ENCODE measurements around the gene ZBTB47.

Gene ZBTB47

GRCh38 chr3:42647821-42648459 lies 5.6 kb upstream of the ZBTB47 start:
- H3K4me1 ChIP-seq = peaks cover 0 to 52% (median 35%) of the 10 kb centered on the region in 4 donors
- peaks cover 45 to 51% (median 48%) of the 10 kb centered on the region in 3 donors for H3K36me3 ChIP-seq
- no peaks in the 10 kb centered on the region for H3K27me3 ChIP-seq
- intact Hi-C loops (cut with DNase I; ENCODE audit: low total_unique reads) = no loop called here
- TF ChIP-seq CTCF (IDR thresholded peaks at IDR 0.05) = no peak
- DNase-seq = no peak
- H3K27ac ChIP-seq = peak overlapping the region in 1 of 2 donors; percentile 13
- no peaks in the 10 kb centered on the region for H3K9me3 ChIP-seq
- H3K4me3 ChIP-seq = no peak overlapping the region

GRCh38 chr3:42649006-42649405 lies 4.5 kb upstream of the ZBTB47 start:
- Histone ChIP-seq H3K27me3 (no peaks in the 10 kb centered on the region), H3K9me3 (no peaks in the 10 kb centered on the region), H3K36me3 (peaks cover 34 to 40% (median 37%) of the 10 kb centered on the region in 3 donors), H3K4me3 (no peak overlapping the region), H3K27ac (peak overlapping the region in 1 of 2 donors; percentile 13), H3K4me1 (peaks cover 0 to 56% (median 42%) of the 10 kb centered on the region in 4 donors)
- no peak for TF ChIP-seq CTCF (IDR thresholded peaks at IDR 0.05)
- no peak for DNase-seq
- intact Hi-C loops (cut with DNase I; ENCODE audit: low total_unique reads) = no loop called here

GRCh38 chr3:42649783-42650182 lies 3.7 kb upstream of the ZBTB47 start:
- Histone ChIP-seq H3K36me3 (peaks cover 27 to 33% (median 29%) of the 10 kb centered on the region in 3 donors), H3K27me3 (no peaks in the 10 kb centered on the region), H3K4me3 (no peak overlapping the region), H3K9me3 (no peaks in the 10 kb centered on the region), H3K4me1 (peaks cover 0 to 56% (median 42%) of the 10 kb centered on the region in 4 donors), H3K27ac (peak overlapping the region; percentile 95 to 99)
- no peak for TF ChIP-seq CTCF (IDR thresholded peaks at IDR 0.05)
- intact Hi-C loops (cut with DNase I; ENCODE audit: low total_unique reads) = loop anchor here (5.0 kb wide), 1 partner anchor 42 kb away; no protein-coding TSS in a partner anchor
- no peak for DNase-seq

GRCh38 chr3:42651248-42652091 lies 2.0 kb upstream of the ZBTB47 start:
- Histone ChIP-seq H3K27me3 (no peaks in the 10 kb centered on the region), H3K4me1 (peaks cover 0 to 72% (median 58%) of the 10 kb centered on the region in 4 donors), H3K9me3 (no peaks in the 10 kb centered on the region), H3K36me3 (peaks cover 11 to 16% (median 13%) of the 10 kb centered on the region in 3 donors), H3K4me3 (peak overlapping the region; percentile 89 to 95), H3K27ac (peak overlapping the region; percentile 95 to 99)
- peak in 1 of 2 donors; percentile 70 for DNase-seq
- TF ChIP-seq CTCF (IDR thresholded peaks at IDR 0.05) = no peak
- intact Hi-C loops (cut with DNase I; ENCODE audit: low total_unique reads) = loop anchor here (5.0 kb wide), 1 partner anchor 44 kb away; no protein-coding TSS in a partner anchor

GRCh38 chr3:42652251-42652610 lies 1.3 kb upstream of the ZBTB47 start:
- Histone ChIP-seq H3K4me1 (peaks cover 0 to 79% (median 61%) of the 10 kb centered on the region in 4 donors), H3K4me3 (peak overlapping the region; percentile 89 to 95)
- intact Hi-C loops (cut with DNase I; ENCODE audit: low total_unique reads) = loop anchor here (5.0 kb wide), 1 partner anchor 45 kb away; no protein-coding TSS in a partner anchor

More at GRCh38 chr3:42652251-42652610, 1.3 kb upstream of the ZBTB47 start:
- Histone ChIP-seq H3K27ac (peak overlapping the region; percentile 95 to 99), H3K9me3 (no peaks in the 10 kb centered on the region), H3K36me3 (peaks cover 5 to 10% (median 8%) of the 10 kb centered on the region in 3 donors), H3K27me3 (no peaks in the 10 kb centered on the region)
- no peak for TF ChIP-seq CTCF (IDR thresholded peaks at IDR 0.05)
- DNase-seq = no peak
